ENCODE data around the gene TTC3.

DNA sequence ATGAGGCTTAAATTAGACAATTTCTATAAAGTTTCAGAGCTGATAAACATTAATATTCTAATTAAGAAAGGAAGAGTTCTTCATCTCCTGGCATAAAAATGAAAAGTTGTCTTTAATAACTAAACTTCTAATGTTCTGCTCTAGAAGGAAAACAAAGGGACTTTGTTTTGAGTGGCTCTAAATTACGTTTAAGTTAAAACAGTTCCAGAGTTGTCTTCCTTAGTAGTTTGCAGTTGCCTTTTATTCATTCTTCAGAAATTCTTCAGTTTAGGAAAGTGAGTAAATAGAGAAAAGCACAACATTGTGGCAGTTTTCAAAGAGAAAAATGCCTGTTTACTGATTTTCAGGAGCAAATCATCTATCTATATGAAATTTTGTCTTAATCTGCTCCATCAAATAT is 86.9 kb downstream of the TTC3 start:
- TF ChIP-seq POLR2A (IDR thresholded peaks at IDR 0.05) (no peak), EP300 (IDR thresholded peaks at IDR 0.05) (no peak)
